CD4-positive, alpha-beta T cell treated with Interleukin-21 for 1 hour (primary cell): ENCODE results near the gene FEZF2.

ENCODE experiments used
- DNase-seq: peaks from one replicate; pipeline ENCODE4 v3.0.0-alpha.2; 2020

Gene FEZF2

DNA sequence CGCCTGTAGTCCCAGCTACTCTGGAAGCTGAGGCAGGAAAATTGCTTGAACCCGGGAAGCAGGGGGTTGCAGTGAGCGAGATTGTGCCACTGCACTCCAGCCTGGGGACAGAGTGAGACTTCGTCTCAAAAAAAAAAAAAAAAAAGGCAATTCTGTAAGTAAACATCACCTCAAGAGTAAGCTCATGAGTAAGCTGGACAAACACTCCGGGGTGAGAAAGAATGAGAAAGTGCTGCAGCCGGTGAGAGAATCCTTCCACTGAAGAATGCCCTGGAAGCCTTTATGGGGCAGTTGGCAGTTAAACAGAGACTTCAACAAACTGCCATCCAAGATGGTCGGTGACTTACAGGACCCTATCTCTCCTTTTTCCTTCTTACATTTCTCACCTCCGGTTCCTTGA lies 47.5 kb downstream of the FEZF2 start:
- no peak for DNase-seq

DNA sequence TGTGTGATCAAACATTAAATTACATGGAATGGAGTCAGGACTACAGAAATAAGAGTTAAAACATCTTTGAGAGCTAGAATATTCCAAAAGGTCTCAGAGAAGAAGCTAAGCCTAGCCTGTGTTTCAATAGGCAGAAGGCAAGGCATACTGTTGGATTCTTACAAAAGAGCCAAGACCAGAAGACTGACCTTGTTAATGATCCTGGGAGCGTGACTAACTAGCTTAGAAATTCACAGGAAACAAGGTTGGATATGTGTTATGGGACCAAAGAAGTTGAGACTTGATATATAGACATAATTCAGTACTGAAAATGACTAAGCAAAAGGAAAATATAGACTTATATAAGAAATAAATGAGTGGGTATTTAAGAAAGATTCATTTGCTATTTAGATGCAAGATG lies 50.1 kb downstream of the FEZF2 start:
- DNase-seq, result no peak
